A549 treated with dexamethasone at 1 μM for 4 hours (cell line): ENCODE measurements around the gene ARHGEF6. TPM values are rescaled to one million over a fixed set of nuclear protein-coding genes. Genes with fewer than 3 reads are reported as not detected.

Source experiments
- total RNA-seq: library from RNA; stranded (reverse); fragments of 200-300 nt; extraction: Qiagen RNA extraction; gene quantifications from 5 replicates; pipeline ENCODE4 v1.2.3, GENCODE V29; 2022

Gene ARHGEF6
- total RNA-seq: 0.13 to 0.20 TPM (median 0.14 TPM) in 5 replicates

GRCh38 chrX:136780763-136781162 is at the start of gene ARHGEF6:
Gene ARHGEF6, minus strand, starts transcription at chrX:136780932. Its CDS starts 50 bp downstream, at chrX:136780882.

GRCh38 chrX:136647677-136648360 is 132.9 kb downstream of the ARHGEF6 start, which contains the start of gene CD40LG:
Gene CD40LG, plus strand, starts transcription at chrX:136648158. Its CDS starts 91 bp downstream, at chrX:136648249.

Other genes starting within 250 kb of the ARHGEF6 start
- gene VGLL1, start 248.7 kb downstream of the ARHGEF6 start, total RNA-seq: not detected in 5 replicates
- not detected in 5 replicates for gene CD40LG, start 132.8 kb downstream of the ARHGEF6 start, total RNA-seq
- gene RBMX, start 99.8 kb upstream of the ARHGEF6 start, total RNA-seq: 227 to 278 TPM (median 233 TPM) in 5 replicates